AML-193 (cell line): Measurements from ENCODE around the gene G3BP2.
"Not testable (repeated sequence)": the region's sequence is repeated elsewhere in the genome, so short reads cannot be mapped to it uniquely, and the experiment has no call there.

Source experiments
- DNase-seq, 2 experiments: peaks; one replicate each; lab custom pipeline; 2025; lab: John Stamatoyannopoulos, UW

The G3BP2 gene

DNA sequence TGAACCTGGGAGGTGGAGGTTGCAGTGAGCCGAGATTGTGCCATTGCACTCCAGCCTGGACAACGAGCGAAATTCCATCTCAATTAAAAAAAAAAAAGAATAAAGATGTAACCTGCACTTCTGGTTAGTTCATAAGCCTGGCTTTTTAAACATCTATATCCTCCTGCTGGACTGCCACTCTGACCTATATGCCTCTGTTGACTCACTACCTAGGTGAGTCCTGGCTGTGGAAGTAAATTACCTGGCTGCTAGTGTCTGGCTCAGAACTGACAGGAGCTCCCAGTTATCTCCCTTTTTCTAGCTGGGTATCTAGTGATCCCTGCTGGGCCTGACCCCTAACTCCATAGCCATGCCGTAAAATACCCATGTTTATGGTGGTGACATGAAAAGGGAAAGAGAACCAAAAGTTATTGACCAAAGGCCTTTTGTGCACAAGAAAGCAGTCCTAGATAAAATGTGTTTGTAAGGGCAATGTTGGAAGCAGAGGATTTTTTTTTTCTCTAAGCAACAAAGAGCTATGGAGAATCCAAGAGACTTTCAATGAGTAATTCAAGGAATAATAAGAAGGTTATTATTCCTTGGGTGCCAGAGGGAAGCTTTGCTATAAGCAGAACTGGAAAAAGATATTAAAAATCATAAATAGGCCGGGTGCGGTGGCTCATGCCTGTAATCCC, 10.4 kb upstream of the G3BP2 start:
- DNase-seq = no peak

DNA sequence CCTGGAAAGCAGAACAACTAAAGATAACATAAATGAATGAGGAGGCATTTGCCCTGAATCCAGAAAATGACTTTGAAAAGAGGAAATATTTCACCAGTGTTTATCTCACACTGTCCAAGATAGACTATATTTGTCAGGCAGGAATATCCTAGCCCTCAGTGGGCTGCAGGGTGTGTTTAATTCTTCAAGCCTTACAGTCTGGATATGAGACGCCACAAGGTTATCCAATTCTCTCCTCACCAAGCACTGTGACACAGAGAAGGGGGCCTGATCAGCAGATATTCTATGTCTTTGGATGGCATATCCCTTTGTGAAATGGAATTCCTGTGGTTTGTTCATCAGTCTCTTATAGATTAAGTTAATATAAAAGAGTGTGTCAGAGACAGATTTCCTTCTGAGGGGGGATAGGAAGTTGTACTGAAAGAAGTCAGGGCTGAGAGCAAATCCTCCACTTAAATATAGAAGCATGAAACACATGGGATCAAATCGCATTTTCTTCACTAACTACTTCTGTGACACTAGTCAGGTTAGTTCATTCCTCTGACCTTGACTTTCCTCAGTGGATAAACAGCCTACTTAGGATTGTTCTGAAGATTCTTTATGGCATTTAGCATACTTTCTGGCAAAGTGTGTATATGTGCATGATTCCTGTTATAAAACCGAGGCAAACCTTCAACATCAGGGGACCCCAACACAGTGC, 6.8 kb upstream of the G3BP2 start:
- no peak for DNase-seq

- DNase-seq = no peak
These were observed 5.8 kb upstream of the G3BP2 start for GRCh38 chr4:75678965-75679364.

- no peak for DNase-seq
These were observed 5.3 kb upstream of the G3BP2 start for GRCh38 chr4:75678473-75678872.

DNA sequence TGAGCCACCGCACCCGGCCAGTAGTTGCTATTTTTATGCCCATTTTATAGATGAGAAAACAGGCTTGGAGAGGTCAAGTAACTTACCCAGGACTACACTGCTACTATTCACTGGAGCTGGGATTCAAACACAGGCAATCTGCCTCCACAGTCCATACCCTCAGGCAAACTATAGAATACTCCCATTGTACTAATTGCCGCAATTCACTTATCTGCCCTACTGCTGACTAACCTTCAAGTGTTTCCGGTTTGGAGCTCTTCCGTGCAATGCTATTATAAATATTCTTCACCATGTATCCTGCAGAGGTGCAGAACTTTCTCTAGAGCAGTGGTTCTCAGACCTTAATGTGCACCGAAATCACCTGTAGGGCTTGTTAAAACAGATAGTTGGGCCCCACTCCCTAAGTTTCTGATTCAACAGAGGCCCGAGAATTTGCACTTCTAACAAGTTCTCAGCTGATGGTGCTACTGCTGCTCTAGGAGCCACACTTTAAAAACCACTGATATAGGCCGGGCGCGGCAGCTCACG, 1.9 kb upstream of the G3BP2 start:
- no peak for DNase-seq

DNA sequence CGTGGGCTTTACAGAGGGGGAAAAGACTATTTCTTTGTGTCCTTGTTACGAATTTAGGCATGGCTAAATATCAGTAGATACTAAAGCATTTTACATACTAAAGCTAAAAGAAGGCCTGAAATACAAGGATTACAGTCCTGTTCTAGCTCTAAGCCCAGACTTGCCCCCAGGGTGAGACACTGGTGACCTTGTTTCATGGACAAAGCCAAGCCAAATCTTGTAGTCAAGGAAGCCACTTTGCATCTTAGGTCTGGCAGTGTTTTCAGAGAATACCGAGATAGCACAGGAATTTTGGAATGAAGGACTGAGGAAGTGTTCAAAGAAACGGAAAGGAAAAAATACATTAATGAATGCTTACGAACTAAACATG, 733 bp upstream of the G3BP2 start:
- no peak for DNase-seq

- peak in 1 of 2 experiments; percentile 23 for DNase-seq
These were observed 667 bp downstream of the G3BP2 start for GRCh38 chr4:75672461-75673026.

DNA sequence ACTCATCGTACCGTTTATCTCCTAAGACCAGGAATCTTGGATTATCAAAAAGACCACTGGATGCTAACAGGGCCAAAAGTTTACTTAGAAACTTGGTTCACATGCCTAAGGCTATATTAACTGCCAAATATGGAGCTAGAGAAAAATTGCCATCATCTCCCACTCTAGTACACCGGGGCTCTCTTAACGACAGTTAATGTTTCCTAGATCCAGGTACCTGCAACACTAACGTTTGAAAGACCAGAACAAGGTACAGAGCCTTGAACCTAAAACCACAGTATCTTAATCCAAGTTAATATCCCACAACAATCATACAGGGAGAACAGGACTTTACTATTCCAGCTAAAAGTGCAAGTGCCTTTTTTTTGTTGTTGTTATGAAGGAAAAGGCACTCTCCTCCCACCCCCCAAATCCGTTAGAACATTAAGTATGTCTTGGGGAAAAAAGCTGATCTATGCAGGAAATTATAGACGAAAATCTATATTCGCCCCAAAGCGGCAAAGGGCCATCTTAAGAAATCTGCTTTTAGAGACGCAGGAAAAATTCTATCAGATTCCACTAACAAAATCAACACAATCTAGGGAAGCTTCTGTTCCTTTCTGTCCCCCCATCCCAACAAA, 1.3 kb downstream of the G3BP2 start:
- DNase-seq = no peak

DNA sequence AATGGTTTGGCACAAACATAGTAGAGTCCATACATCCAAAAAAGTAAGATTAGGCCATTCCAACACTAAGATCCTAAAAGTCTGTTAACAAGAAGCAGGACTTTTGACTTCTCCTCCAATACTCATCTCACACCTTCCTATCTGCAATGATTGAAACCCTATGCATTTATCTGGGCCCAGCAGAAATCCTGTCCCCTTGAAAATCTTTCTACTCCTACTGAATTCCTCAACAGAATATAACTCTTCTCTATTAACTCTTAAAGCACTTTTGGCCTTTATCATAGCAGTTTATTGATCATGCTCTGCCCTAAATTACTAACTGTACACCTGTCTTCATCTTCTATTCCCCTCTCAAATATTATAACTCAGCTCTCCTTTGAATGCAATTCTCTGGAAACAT, 4.6 kb downstream of the G3BP2 start:
- no peak for DNase-seq

DNA sequence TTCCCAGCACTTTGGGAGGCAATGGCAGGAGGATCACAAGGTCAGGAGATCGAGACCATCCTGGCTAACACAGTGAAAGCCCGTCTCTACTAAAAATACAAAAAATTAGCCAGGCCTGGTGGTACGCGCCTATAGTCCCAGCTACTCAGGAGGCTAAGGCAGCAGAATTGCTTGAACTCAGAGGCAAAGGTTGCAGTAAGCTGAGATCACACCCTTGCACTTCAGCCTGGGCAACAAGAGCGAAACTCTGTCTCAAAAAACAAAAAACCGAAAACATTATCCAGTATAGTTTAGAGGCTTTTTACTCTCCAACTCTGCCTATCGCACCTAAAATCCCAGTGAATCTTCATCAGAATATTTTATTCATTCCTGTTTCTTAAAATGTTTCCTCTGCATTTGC, 5.6 kb downstream of the G3BP2 start:
- DNase-seq = not testable (repeated sequence)

DNA sequence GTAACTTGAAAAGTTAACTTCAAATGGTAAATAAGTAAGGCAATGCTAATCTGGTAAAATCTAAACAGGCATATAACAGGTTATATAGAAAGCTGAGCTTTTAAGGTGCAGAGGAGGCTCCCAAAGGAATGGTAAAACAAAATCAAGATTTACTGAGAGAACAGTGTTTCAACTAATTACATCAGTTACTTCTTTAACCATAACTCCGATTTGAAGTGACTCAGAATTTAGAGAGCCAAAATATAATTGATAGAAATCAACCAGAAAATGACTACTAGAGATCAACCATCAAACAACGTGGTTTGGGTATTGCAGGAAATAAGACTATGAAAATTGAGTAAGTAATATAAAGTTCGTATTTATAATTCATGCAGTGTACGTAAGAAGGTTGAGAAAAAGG, 6.9 kb downstream of the G3BP2 start:
- DNase-seq = no peak

- not testable (repeated sequence) for DNase-seq
These were observed 8.6 kb downstream of the G3BP2 start for GRCh38 chr4:75664604-75665003.

GRCh38 chr4:75662626-75663025, 10.6 kb downstream of the G3BP2 start:
- no peak for DNase-seq

DNA sequence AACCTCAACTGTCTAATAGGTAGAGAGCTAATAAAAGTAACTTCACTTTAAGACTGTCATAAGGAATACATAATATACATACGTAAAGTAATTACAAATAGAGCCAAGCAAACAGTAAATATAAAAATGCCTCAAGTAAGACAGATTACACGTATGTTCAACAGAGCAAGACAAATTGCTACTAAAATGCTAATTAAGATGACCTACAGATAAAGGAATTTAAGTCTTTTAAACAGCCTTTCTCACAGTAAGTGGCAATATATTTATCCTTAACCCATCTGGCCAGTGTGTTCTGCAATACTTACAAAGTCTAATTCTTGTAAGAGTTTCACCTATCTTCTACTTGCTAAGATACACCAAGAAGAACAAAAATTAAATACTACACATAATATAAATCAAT, 12.7 kb downstream of the G3BP2 start:
- no peak for DNase-seq

DNA sequence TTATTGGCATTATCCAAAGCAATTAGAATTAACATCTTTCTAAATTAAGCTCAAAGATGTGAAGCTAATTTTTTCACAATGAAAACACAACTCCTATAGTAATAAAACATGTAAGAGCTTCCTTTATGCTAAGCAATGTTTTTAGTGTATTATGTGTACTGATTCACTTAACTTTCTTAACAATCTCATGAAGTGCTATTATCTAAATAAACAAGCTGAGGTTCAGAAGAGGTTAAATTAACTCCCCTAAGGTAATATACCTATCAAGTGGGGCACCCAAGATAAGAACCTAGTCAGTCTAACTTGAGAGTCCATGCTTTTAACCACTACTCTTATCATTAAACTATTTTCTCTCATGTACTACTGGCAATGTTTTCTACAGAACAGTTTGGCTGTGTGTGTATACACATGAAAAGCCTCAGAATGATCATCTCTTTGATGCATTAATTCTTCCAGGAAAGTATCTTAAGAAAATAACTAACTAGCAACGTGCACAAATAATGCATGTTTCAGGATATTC, 13.6 kb downstream of the G3BP2 start:
- no peak for DNase-seq

DNA sequence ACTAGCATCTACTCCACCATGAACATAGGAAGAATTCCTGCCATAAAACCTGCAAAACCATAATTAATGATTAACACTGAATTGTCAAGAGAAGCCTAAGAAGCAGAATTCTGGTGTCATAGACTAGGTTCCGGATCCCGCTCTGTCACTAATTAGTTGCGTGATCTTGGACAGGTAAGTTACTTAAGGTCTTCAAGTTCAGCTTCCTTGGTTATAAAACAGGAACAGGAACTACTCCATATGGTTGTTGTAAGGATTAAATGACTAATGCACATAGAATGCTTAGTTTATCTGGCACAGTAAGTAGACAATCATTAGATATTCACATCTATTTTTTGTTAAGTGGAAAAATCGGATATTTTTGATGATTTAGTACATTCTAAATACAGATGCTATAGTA, 14.3 kb downstream of the G3BP2 start:
- DNase-seq = no peak

GRCh38 chr4:75655562-75655961, 17.6 kb downstream of the G3BP2 start:
- no peak for DNase-seq

DNA sequence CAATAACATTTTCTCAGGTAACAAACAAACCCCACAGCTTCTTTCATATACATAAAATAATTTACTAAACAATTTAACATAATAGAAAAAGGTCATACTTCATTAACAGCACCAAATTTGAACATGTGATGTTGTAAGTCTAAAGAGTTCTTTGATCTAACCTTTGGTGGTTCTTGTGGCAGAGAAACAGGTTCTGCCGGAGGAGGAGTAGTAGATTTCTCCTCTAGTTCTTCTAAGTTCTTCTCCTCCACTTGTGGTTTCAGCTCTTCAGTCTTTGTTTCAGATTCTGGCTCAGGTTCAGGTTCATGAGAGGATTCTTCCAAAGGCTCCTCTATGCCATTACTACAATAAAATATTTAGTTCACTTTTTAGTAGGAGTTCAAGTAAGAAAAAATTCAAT, 18.3 kb downstream of the G3BP2 start:
- no peak for DNase-seq

- no peak for DNase-seq
These were observed 19.2 kb downstream of the G3BP2 start for GRCh38 chr4:75653845-75654503.

DNA sequence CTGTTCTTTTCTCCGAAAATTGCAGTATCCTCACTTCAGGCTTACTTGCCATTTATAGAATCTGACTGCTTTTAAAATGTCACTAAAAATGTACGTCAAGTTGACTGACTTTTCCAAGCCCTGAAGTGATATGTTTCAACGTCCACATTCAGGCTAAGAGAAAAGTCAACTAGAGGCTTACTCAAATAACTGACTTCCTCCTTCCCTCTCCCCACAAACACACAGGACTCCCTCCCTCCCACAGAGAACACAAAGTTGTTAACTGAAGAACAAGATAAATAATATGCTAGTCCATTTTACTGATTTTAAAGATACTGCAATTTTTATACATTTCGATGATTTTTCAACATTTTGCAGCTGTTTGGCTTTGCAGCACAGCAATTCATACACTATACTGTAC, 29.1 kb downstream of the G3BP2 start:
- DNase-seq = peak; percentile 4 to 18

DNA sequence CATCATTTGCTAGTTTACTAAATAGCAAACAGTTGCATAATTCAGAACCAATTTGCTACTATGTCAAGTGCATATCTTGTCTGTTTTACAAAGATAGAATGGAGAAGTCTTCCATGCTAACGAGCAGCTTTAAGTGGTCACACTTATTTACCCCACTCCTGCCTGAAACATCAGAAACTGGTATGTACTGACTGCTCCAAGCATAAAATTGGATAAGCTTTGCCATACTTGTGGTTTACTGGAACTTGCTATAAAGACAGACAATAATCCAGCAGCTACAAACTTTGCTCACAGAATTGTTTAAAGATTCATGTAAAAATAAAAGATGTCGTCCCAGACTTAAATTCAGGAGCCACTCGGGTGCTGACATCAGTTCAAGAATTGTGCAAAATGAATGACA, 29.6 kb downstream of the G3BP2 start:
- no peak for DNase-seq

GRCh38 chr4:75639124-75639695, 34.0 kb downstream of the G3BP2 start:
- DNase-seq = no peak
